A549 treated with CORT108297 at 1 μM for 4 hours (cell line): ENCODE measurements around the gene CLGN. TPM values are rescaled to one million over a fixed set of nuclear protein-coding genes. Genes with fewer than 3 reads are reported as not detected.

Experiments used
- total RNA-seq: library from RNA; stranded (reverse); fragments of 200-300 nt; extraction: Qiagen RNA extraction; gene quantifications from 5 replicates; pipeline ENCODE4 v1.2.3, GENCODE V29; 2022

Gene CLGN
- 4.2 to 7.4 TPM (median 5.2 TPM) in 5 replicates for total RNA-seq

DNA sequence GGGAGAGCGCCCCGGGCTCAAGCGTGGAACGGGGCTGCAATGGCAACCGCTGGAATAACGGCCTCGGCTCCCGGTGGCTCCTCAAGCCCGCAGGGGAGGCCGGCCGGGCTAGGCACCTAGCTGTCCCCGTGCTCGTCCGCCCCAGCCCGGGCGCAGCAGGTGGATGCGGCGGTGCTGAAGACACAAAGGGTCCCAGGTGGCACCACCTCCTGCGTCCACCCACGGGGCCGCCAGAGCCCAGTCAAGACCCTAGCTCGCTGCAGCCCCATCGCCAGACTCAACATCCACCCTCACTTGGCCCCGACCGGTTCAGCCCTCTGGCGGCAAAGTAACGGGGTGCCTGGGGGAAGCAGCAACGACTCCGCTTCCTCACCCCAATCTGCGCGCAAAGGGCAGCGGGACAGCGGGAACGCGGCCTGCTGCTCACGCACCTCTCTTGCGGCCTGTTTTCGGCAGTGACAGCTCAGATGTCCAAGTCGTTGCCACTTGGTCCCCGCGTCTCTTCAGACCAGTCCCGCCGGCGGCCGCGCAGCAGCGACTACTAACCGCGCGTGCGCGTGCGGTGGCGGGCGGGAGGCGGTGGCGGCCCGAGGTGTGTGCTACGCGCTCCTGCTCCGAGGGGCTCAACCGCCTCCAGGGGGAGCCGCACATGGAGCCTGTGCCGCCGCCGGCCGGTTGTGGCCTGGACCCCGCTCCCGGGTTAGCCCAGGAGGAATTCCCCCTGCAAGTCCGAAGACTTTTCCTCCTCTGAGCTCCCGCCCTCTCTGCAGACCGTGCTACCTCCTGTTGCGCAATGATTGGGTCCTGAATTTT is at the start of gene CLGN:
Gene CLGN, minus strand, starts transcription at position 543 of the 813 bp plus-strand sequence. CDS start 14,570 bp downstream, outside the sequence.

DNA sequence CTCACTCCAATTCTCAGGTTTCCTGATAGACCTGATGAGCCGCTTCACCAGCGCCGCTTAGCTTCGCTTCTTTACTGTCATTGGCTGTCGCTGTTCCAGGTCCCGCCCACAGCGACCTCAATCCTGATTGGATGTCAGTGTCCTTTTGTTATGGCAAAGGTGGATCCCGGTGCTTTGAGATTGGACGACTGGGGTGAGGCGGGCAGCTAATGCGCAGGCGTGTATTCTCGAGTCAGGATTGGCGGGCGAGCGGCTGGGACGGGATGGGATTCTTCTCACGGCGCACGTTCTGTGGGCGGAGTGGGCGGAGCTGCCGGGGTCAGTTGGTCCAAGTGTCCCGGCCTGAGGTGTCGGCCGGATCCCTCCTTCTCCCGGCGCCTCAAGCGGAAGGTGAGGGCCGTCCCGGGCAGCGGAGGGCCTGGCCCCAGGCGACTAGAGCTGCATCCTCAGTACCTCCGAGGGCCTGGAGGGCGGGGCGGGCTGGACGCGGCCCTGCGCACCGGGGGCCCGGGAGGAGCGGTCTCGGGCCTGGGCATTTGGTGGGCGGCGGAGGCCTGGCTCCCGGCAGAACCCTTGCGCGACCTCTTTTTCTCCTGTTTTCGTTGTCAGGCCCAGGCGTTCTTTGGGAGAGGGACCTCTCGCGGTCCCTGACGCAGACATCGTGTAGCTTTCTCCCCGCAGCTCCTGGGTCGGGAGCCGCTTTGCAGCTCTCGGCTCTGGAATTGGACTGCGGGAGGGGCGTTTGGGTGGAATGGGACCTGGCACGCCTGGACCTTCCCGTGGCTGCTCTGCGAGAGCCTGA is 53.9 kb downstream of the CLGN start, which contains the start of gene SCOC:
Gene SCOC, plus strand, starts transcription at position 319 of the 802 bp plus-strand sequence. CDS start 5,525 bp downstream, outside the sequence.

Other genes with a start within 250 kb of the CLGN start
- gene SCOC, start 54.0 kb downstream of the CLGN start, total RNA-seq, result 26.3 to 35.1 TPM (median 33.0 TPM) in 5 replicates
- gene MGAT4D, start 70.6 kb upstream of the CLGN start, total RNA-seq, result not detected in 5 replicates
- 8.1 to 11.2 TPM (median 9.7 TPM) in 5 replicates for gene ELMOD2, start 96.5 kb upstream of the CLGN start, total RNA-seq
- gene UCP1, start 141.3 kb upstream of the CLGN start, total RNA-seq, result 0.07 TPM in 1 of 5 replicates, not detected in the others